Measurements from ENCODE around the gene PPP2R1B. TPM values are rescaled to one million over a fixed set of nuclear protein-coding genes. Genes with fewer than 3 reads are reported as not detected.

The PPP2R1B gene
- 10 to 100 TPM; 14.3 to 24.5 (median 22.1) TPM for polyA plus RNA-seq (ENCODE audit: insufficient read length in 4 of 4)

GRCh38 chr11:111765984-111766833 is at the start of gene PPP2R1B:
TSS of gene PPP2R1B (minus strand) at chr11:111766389. CDS start at chr11:111766361, 28 bp downstream.
- peak in 3 of 4 donors; percentile 57 to 75 (median 68) for DNase-seq (ENCODE audit: low read depth in 4 of 4, low spot score in 3 of 4)

GRCh38 chr11:111815489-111815888 is 49.3 kb upstream of the PPP2R1B start:
- DNase-seq (ENCODE audit: low read depth in 4 of 4, low spot score in 3 of 4): no peak

GRCh38 chr11:111814557-111815320 is 48.5 kb upstream of the PPP2R1B start:
- DNase-seq (ENCODE audit: low read depth in 4 of 4, low spot score in 3 of 4): no peak

GRCh38 chr11:111814106-111814505 is 47.9 kb upstream of the PPP2R1B start:
- DNase-seq (ENCODE audit: low read depth in 4 of 4, low spot score in 3 of 4): no peak

GRCh38 chr11:111812211-111812610 is 46.0 kb upstream of the PPP2R1B start:
- DNase-seq (ENCODE audit: low read depth in 4 of 4, low spot score in 3 of 4): no peak

GRCh38 chr11:111811445-111811844 is 45.3 kb upstream of the PPP2R1B start:
- DNase-seq (ENCODE audit: low read depth in 4 of 4, low spot score in 3 of 4): no peak

GRCh38 chr11:111808834-111809233 is 42.6 kb upstream of the PPP2R1B start:
- DNase-seq (ENCODE audit: low read depth in 4 of 4, low spot score in 3 of 4): no peak

GRCh38 chr11:111808063-111808588 is 41.9 kb upstream of the PPP2R1B start:
- no peak for DNase-seq (ENCODE audit: low read depth in 4 of 4, low spot score in 3 of 4)

GRCh38 chr11:111807076-111807475 is 40.9 kb upstream of the PPP2R1B start:
- DNase-seq (ENCODE audit: low read depth in 4 of 4, low spot score in 3 of 4): no peak

GRCh38 chr11:111801135-111801534 is 34.9 kb upstream of the PPP2R1B start:
- no peak for DNase-seq (ENCODE audit: low read depth in 4 of 4, low spot score in 3 of 4)

GRCh38 chr11:111798279-111798678 is 32.1 kb upstream of the PPP2R1B start:
- DNase-seq (ENCODE audit: low read depth in 4 of 4, low spot score in 3 of 4): no peak

- no peak for DNase-seq (ENCODE audit: low read depth in 4 of 4, low spot score in 3 of 4)
Observed at GRCh38 chr11:111797145-111797581, 31.0 kb upstream of the PPP2R1B start.

GRCh38 chr11:111796696-111797095 is 30.5 kb upstream of the PPP2R1B start:
- no peak for DNase-seq (ENCODE audit: low read depth in 4 of 4, low spot score in 3 of 4)

- DNase-seq (ENCODE audit: low read depth in 4 of 4, low spot score in 3 of 4): no peak
Observed at GRCh38 chr11:111795334-111795985, 29.3 kb upstream of the PPP2R1B start.

- DNase-seq (ENCODE audit: low read depth in 4 of 4, low spot score in 3 of 4): peak in 2 of 4 donors; percentile 18 to 21
Observed at GRCh38 chr11:111793863-111794262, 27.7 kb upstream of the PPP2R1B start.

GRCh38 chr11:111792955-111793500 is 26.8 kb upstream of the PPP2R1B start:
- DNase-seq (ENCODE audit: low read depth in 4 of 4, low spot score in 3 of 4): no peak

GRCh38 chr11:111792314-111792713 is 26.1 kb upstream of the PPP2R1B start:
- DNase-seq (ENCODE audit: low read depth in 4 of 4, low spot score in 3 of 4): no peak

- no peak for DNase-seq (ENCODE audit: low read depth in 4 of 4, low spot score in 3 of 4)
Observed at GRCh38 chr11:111788464-111788863, 22.3 kb upstream of the PPP2R1B start.

- no peak for DNase-seq (ENCODE audit: low read depth in 4 of 4, low spot score in 3 of 4)
Observed at GRCh38 chr11:111788051-111788450, 21.9 kb upstream of the PPP2R1B start.

- no peak for DNase-seq (ENCODE audit: low read depth in 4 of 4, low spot score in 3 of 4)
Observed at GRCh38 chr11:111785886-111786412, 19.8 kb upstream of the PPP2R1B start.
